Measurements from ENCODE around the gene L3MBTL4. TPM values are rescaled to one million over a fixed set of nuclear protein-coding genes. Genes with fewer than 3 reads are reported as not detected.

The L3MBTL4 gene
- total RNA-seq, 1 donor from 2014 or later: 1.3 TPM

- no peak for DNase-seq (ENCODE audit: extremely low read depth, low read depth, low spot score)
Measured at GRCh38 chr18:5969989-5970403, 444.7 kb downstream of the L3MBTL4 start.

- no peak for DNase-seq (ENCODE audit: extremely low read depth, low read depth, low spot score)
Measured at GRCh38 chr18:5969355-5969988, 445.2 kb downstream of the L3MBTL4 start.

GRCh38 chr18:5967666-5968065 lies 447.0 kb downstream of the L3MBTL4 start:
- DNase-seq (ENCODE audit: extremely low read depth, low read depth, low spot score): no peak

- DNase-seq (ENCODE audit: extremely low read depth, low read depth, low spot score): no peak
Measured at GRCh38 chr18:5967007-5967406, 447.7 kb downstream of the L3MBTL4 start.

- DNase-seq (ENCODE audit: extremely low read depth, low read depth, low spot score): no peak
Measured at GRCh38 chr18:5966514-5966913, 448.2 kb downstream of the L3MBTL4 start.

GRCh38 chr18:5964996-5965395 lies 449.7 kb downstream of the L3MBTL4 start:
- DNase-seq (ENCODE audit: extremely low read depth, low read depth, low spot score): no peak

GRCh38 chr18:5964596-5964995 lies 450.1 kb downstream of the L3MBTL4 start:
- DNase-seq (ENCODE audit: extremely low read depth, low read depth, low spot score): no peak

- no peak for DNase-seq (ENCODE audit: extremely low read depth, low read depth, low spot score)
Measured at GRCh38 chr18:5964108-5964507, 450.6 kb downstream of the L3MBTL4 start.

- no peak for DNase-seq (ENCODE audit: extremely low read depth, low read depth, low spot score)
Measured at GRCh38 chr18:5963267-5963666, 451.4 kb downstream of the L3MBTL4 start.

GRCh38 chr18:5962362-5962761 lies 452.3 kb downstream of the L3MBTL4 start:
- DNase-seq (ENCODE audit: extremely low read depth, low read depth, low spot score): no peak

GRCh38 chr18:5961828-5962150 lies 452.9 kb downstream of the L3MBTL4 start:
- DNase-seq (ENCODE audit: extremely low read depth, low read depth, low spot score): no peak

- no peak for DNase-seq (ENCODE audit: extremely low read depth, low read depth, low spot score)
Measured at GRCh38 chr18:5961097-5961827, 453.4 kb downstream of the L3MBTL4 start.

GRCh38 chr18:5958822-5959221 lies 455.9 kb downstream of the L3MBTL4 start:
- DNase-seq (ENCODE audit: extremely low read depth, low read depth, low spot score): no peak

GRCh38 chr18:5955861-5956260 lies 458.9 kb downstream of the L3MBTL4 start:
- DNase-seq (ENCODE audit: extremely low read depth, low read depth, low spot score): no peak

- DNase-seq (ENCODE audit: extremely low read depth, low read depth, low spot score): no peak
Measured at GRCh38 chr18:5951515-5952091, 463.1 kb downstream of the L3MBTL4 start.

GRCh38 chr18:5948781-5949180 lies 465.9 kb downstream of the L3MBTL4 start:
- no peak for DNase-seq (ENCODE audit: extremely low read depth, low read depth, low spot score)

GRCh38 chr18:5948237-5948636 lies 466.5 kb downstream of the L3MBTL4 start:
- DNase-seq (ENCODE audit: extremely low read depth, low read depth, low spot score): no peak

GRCh38 chr18:5944448-5944847 lies 470.3 kb downstream of the L3MBTL4 start:
- no peak for DNase-seq (ENCODE audit: extremely low read depth, low read depth, low spot score)

GRCh38 chr18:5943514-5943913 lies 471.2 kb downstream of the L3MBTL4 start:
- DNase-seq (ENCODE audit: extremely low read depth, low read depth, low spot score): no peak

- DNase-seq (ENCODE audit: extremely low read depth, low read depth, low spot score): no peak
Measured at GRCh38 chr18:5942591-5942990, 472.1 kb downstream of the L3MBTL4 start.

GRCh38 chr18:5941890-5942289 lies 472.8 kb downstream of the L3MBTL4 start:
- no peak for DNase-seq (ENCODE audit: extremely low read depth, low read depth, low spot score)

Measured in glomerular endothelial cell (primary cell).